Progenitor cell of endocrine pancreas (in vitro differentiated cells): ENCODE results near the gene CLCNKB. TPM values are rescaled to one million over a fixed set of nuclear protein-coding genes. Genes with fewer than 3 reads are reported as not detected.

ENCODE experiments used
- DNase-seq: peaks from one replicate; pipeline ENCODE4 v3.0.0; 2021; ENCODE audit warnings: low spot score; ENCODE audit not compliant: unreplicated experiment
- H3K27ac Mint-ChIP-seq: 2 replicates; pipeline ENCODE4 v1.8.0; 2021; ENCODE audit warnings: mild to moderate bottlenecking, moderate library complexity, mixed read lengths
- H3K27me3 Mint-ChIP-seq: 2 replicates; pipeline ENCODE4 v1.8.0; 2021; ENCODE audit warnings: mixed read lengths
- H3K36me3 Mint-ChIP-seq: 2 replicates; pipeline ENCODE4 v1.8.0; 2022; ENCODE audit warnings: mixed read lengths; ENCODE audit not compliant: insufficient read depth
- H3K4me1 Mint-ChIP-seq: 2 replicates; pipeline ENCODE4 v1.8.0; 2021; ENCODE audit warnings: low read depth, mixed read lengths
- H3K4me3 Mint-ChIP-seq: 2 replicates; pipeline ENCODE4 v1.8.0; 2021; ENCODE audit warnings: low read depth, mild to moderate bottlenecking, moderate library complexity, mixed read lengths
- H3K9me3 Mint-ChIP-seq: 2 replicates; pipeline ENCODE4 v1.8.0; 2021; ENCODE audit warnings: low read depth, mixed read lengths
- total RNA-seq: library from RNA; stranded (reverse); gene quantifications from 2 replicates; pipeline ENCODE4 v1.2.1, GENCODE V29; 2021
- TF ChIP-seq, protein P1 (sequence below): fragments of 200-600 bp; sonication (generic); IDR thresholded peaks from one replicate; pipeline ENCODE4 v1.5.0; 2021; ENCODE audit warnings: antibody characterized with exemption, mild to moderate bottlenecking; ENCODE audit not compliant: unreplicated experiment

Gene CLCNKB
- total RNA-seq, 1 donor from 2014 or later = 1.5 TPM

DNA sequence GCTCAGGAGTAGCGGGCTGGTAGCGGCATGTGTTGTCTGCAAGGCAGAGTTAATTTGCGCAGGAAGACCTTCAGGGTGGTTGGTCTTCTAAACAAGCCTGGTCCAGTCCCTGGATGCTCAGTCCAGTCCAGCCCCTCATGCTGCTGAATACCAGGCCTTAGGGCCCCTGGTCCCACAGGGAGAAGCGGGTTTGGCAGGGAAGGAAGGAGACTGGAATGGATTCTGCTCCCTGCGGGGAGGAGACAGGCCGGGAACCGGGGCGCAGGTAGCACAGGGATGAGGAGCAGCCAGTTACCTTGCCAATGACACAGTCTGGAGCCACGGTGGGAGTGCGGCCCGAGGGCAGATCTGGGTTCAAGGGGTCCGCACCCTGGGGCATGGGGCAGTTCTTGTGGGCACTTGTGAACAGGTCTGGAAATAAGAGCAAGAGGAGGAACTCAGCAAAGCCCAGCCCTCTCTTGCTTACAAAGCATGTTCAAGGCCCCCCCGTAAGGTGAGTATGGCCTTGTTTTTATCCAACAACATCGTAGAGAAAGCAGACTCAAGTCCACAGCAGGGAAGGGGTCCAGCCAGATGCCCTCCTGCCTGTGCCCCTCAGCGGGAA, 19.7 kb downstream of the CLCNKB start:
- TF ChIP-seq, protein P1, sequence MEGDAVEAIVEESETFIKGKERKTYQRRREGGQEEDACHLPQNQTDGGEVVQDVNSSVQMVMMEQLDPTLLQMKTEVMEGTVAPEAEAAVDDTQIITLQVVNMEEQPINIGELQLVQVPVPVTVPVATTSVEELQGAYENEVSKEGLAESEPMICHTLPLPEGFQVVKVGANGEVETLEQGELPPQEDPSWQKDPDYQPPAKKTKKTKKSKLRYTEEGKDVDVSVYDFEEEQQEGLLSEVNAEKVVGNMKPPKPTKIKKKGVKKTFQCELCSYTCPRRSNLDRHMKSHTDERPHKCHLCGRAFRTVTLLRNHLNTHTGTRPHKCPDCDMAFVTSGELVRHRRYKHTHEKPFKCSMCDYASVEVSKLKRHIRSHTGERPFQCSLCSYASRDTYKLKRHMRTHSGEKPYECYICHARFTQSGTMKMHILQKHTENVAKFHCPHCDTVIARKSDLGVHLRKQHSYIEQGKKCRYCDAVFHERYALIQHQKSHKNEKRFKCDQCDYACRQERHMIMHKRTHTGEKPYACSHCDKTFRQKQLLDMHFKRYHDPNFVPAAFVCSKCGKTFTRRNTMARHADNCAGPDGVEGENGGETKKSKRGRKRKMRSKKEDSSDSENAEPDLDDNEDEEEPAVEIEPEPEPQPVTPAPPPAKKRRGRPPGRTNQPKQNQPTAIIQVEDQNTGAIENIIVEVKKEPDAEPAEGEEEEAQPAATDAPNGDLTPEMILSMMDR = no peak
- peak overlapping the region; percentile 5 for H3K27ac Mint-ChIP-seq
- H3K27me3 Mint-ChIP-seq = peaks cover 27% of the 10 kb centered on the region
- peaks cover 26% of the 10 kb centered on the region for H3K4me1 Mint-ChIP-seq
- no peaks in the 10 kb centered on the region for H3K36me3 Mint-ChIP-seq
- no peaks in the 10 kb centered on the region for H3K9me3 Mint-ChIP-seq
- no peak overlapping the region for H3K4me3 Mint-ChIP-seq
- DNase-seq = no peak

DNA sequence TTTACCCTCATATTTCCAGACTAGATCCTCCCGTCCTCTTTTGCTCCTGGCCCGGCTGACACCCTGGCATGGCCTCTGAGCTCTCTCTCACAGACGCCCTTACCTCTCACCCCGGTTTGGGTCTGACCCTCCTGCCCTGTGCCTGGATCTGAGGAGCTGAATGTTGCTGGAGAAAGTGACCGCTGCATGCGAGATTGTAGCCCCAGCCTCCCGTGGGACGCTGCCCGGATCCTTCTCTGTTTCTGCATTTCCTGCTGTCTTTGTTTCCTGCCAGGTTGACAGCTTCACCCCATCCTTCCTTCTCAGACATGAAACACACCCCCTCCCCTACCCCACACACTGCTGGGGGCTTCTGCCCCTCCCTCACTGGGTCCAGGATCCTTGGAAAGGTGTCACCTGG, 20.3 kb downstream of the CLCNKB start:
- Mint-ChIP-seq H3K4me3 (no peak overlapping the region), H3K27me3 (peaks cover 27% of the 10 kb centered on the region), H3K9me3 (no peaks in the 10 kb centered on the region), H3K4me1 (peaks cover 28% of the 10 kb centered on the region), H3K27ac (peak overlapping the region; percentile 5), H3K36me3 (no peaks in the 10 kb centered on the region)
- TF ChIP-seq, protein P1 = no peak
- DNase-seq = no peak

DNA sequence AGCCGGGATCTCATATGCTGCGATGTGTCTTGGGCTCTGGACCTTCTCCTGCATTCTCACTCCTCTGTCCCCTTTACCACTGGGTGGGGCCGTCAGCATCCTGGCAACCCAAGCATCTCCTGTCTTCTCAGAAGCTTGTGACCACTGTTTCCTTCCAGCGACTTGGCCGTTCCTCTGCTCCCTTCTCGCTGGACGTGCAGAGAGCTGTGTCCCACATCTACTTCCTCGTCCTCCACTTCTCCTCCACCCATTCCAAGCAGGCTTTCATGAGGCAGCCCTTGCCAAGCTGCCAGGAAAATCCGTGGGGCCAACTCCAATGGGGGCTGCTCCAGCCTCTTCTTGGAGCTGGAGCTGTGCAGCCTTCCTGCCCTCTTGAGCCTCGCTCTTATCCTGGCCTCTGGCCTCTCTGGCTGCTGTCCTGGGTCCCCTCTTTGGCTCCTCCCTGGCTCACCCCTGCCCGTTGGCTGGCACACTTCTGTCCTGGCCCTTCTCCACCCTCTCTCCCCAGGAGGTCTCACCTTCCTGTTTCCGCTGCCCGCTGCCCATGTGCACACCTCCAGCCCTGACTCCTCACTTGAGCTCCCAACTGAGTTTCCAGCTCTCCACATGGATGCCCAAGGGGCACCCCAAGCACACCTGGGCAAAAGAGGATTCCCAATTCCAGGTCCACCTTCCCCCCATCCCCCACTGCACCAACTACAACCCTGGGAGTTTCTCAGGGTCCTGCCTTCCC, 21.1 kb downstream of the CLCNKB start:
- no peak overlapping the region for H3K4me3 Mint-ChIP-seq
- H3K4me1 Mint-ChIP-seq = peaks cover 28% of the 10 kb centered on the region
- no peaks in the 10 kb centered on the region for H3K36me3 Mint-ChIP-seq
- H3K27me3 Mint-ChIP-seq = peaks cover 27% of the 10 kb centered on the region
- no peaks in the 10 kb centered on the region for H3K9me3 Mint-ChIP-seq
- no peak for DNase-seq
- no peak overlapping the region for H3K27ac Mint-ChIP-seq
- TF ChIP-seq, protein P1 = no peak

DNA sequence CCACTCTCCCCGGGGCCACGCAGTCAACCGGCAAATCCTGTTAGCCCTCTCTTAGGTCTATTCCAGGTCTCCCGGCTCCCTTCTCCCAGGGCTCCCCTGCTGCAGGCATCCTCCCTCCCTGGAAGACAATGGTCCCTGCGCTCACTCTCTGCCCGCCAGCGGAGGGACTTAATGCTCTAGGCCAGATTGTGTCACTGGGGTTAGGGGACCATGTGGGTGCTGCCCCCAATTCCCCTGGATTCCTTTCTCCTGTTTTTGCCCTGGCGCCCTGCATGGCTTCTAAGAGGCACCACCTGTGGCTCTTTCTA, 21.6 kb downstream of the CLCNKB start:
- Mint-ChIP-seq H3K27me3 (peaks cover 27% of the 10 kb centered on the region), H3K36me3 (no peaks in the 10 kb centered on the region), H3K4me3 (no peak overlapping the region)

DNA sequence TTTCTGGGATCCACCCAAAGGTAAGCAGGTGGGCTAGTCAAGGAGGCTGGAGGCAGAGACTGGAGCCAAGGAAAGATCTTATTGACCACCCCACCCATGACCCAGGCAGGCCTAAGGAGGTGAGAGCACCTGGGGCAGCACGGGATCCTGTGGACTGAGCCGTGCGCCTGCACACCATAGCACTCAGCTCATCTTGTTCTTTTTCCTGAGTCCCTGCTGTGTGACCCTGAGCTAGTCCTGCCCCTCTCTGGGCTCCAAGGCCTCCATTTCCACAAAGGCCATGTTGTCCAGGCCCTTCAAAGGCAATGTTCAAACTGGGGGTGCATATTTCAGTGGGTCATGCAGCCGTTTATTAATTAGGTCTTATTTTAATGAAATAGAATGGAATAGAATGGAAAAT, 22.7 kb downstream of the CLCNKB start:
- Mint-ChIP-seq H3K4me1 (peaks cover 25% of the 10 kb centered on the region), H3K4me3 (no peak overlapping the region), H3K27ac (no peak overlapping the region), H3K36me3 (no peaks in the 10 kb centered on the region), H3K27me3 (peaks cover 24% of the 10 kb centered on the region), H3K9me3 (no peaks in the 10 kb centered on the region)
- no peak for DNase-seq
- TF ChIP-seq, protein P1 = no peak

More for the DNA sequence above, 21.6 kb downstream of the CLCNKB start:
- peak overlapping the region; percentile 68 for H3K27ac Mint-ChIP-seq
- H3K9me3 Mint-ChIP-seq = no peaks in the 10 kb centered on the region
- no peak for DNase-seq
- TF ChIP-seq, protein P1 = no peak
- peaks cover 28% of the 10 kb centered on the region for H3K4me1 Mint-ChIP-seq
